CMK (cell line): ENCODE results near the gene SAMD4A.

Experiments
- DNase-seq: peaks from one replicate; pipeline ENCODE4 v3.0.0-alpha.2; 2010; ENCODE audit warnings: low read depth

SAMD4A gene

GRCh38 chr14:54685286-54685845 lies 118.4 kb downstream of the SAMD4A start:
- DNase-seq = no peak

GRCh38 chr14:54686219-54686870 lies 119.4 kb downstream of the SAMD4A start:
- no peak for DNase-seq

GRCh38 chr14:54686871-54687749 lies 120.2 kb downstream of the SAMD4A start:
- no peak for DNase-seq

GRCh38 chr14:54687750-54688119 lies 120.8 kb downstream of the SAMD4A start:
- no peak for DNase-seq

- DNase-seq = no peak
Observed at GRCh38 chr14:54688229-54688628, 121.3 kb downstream of the SAMD4A start.

- DNase-seq = no peak
Observed at GRCh38 chr14:54689928-54690327, 123.0 kb downstream of the SAMD4A start.

GRCh38 chr14:54690887-54691286 lies 124.0 kb downstream of the SAMD4A start:
- DNase-seq = no peak

- no peak for DNase-seq
Observed at GRCh38 chr14:54691525-54692283, 124.8 kb downstream of the SAMD4A start.

GRCh38 chr14:54692284-54692772 lies 125.4 kb downstream of the SAMD4A start:
- DNase-seq = no peak

GRCh38 chr14:54693761-54694160 lies 126.8 kb downstream of the SAMD4A start:
- DNase-seq = no peak

GRCh38 chr14:54695196-54695595 lies 128.3 kb downstream of the SAMD4A start:
- no peak for DNase-seq

- DNase-seq = no peak
Observed at GRCh38 chr14:54697001-54697400, 130.1 kb downstream of the SAMD4A start.

- DNase-seq = no peak
Observed at GRCh38 chr14:54697803-54698202, 130.9 kb downstream of the SAMD4A start.

GRCh38 chr14:54698501-54698900 lies 131.6 kb downstream of the SAMD4A start:
- no peak for DNase-seq

GRCh38 chr14:54698966-54699530 lies 132.1 kb downstream of the SAMD4A start:
- no peak for DNase-seq

GRCh38 chr14:54699735-54700134 lies 132.8 kb downstream of the SAMD4A start:
- DNase-seq = no peak

GRCh38 chr14:54700717-54701116 lies 133.8 kb downstream of the SAMD4A start:
- no peak for DNase-seq

GRCh38 chr14:54702014-54702491 lies 135.1 kb downstream of the SAMD4A start:
- DNase-seq = no peak

- no peak for DNase-seq
Observed at GRCh38 chr14:54702492-54702891, 135.6 kb downstream of the SAMD4A start.

GRCh38 chr14:54703082-54703481 lies 136.2 kb downstream of the SAMD4A start:
- no peak for DNase-seq

- DNase-seq = no peak
Observed at GRCh38 chr14:54703724-54704123, 136.8 kb downstream of the SAMD4A start.

GRCh38 chr14:54704768-54705167 lies 137.8 kb downstream of the SAMD4A start:
- DNase-seq = no peak
